Measurements from ENCODE around the gene KDELR1. TPM values are rescaled to one million over a fixed set of nuclear protein-coding genes. Genes with fewer than 3 reads are reported as not detected.

The KDELR1 gene
- total and polyA plus RNA-seq, 2 donors (not counting 3 experiments of a cell fraction or from before 2014, with no cell fraction given) = 199 to 224 TPM

DNA sequence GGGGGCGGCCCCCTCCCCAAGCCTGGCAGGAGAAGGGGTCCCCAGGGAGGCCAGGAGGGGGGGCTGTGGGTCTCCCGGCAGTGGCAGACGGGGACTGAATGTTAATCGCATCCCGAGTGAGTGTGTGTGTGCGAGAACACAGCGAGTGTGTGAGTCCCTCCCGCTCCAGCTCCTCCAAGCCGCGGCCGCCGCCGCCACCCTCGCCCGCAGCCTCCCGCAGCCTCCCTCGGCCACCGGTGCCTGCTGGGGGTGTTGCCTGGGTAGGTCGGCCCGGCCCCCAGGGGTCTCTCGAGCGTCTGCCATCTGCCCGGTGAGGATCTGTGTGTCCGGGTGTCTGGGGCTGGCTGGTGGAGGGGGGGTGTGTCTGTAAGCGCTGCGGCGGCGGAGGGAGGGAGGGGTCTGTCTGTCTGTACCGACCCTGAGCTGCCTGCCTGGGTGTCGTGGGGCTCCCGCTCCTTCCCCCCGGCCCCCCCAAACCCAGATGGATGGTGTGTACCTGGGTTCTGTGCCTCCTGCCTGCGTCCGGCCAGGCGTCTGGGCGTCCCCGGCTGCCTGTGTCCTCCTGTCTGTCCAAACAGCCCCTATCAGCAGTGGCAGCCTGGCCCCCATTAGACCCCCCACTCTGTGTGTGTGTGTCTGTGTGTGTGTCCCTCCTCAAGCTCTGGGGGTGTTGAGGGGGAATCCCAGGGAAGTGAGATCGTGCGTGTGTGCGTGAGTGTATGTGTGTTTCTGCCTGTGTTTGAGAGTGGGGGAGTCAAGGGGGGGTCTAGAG, 2.4 kb upstream of the KDELR1 start, which contains the start of gene GRIN2D:
Gene GRIN2D (plus strand): TSS at position 110 of the 772 bp plus-strand sequence. CDS start 4,725 bp downstream, outside the sequence.
- intact Hi-C loops (cut with micrococcal nuclease) (no loop called here), dilution Hi-C loops (cut with MboI; ENCODE audit: extremely low pct_ligation_motif_present, low sequenced_read_pairs) (no loop called here)
- H3K27ac ChIP-seq (ENCODE audit: insufficient read depth, low read depth, low read length) = no peak within 1 kb of the TSS
- CTCF ChIA-PET = interaction anchor here (0.6 to 2.2 kb wide), 4 partner anchors 51 to 195 kb away, joined by 3 to 9 read pairs (median 8); no protein-coding TSS in a partner anchor
- H3K36me3 ChIP-seq (ENCODE audit: control insufficient read depth in 2 of 2, extremely low read depth in 1 of 2, insufficient read depth in 2 of 2, low read length in 2 of 2) = peaks cover 3 to 5% of the 10 kb centered on the region in 2 experiments
- DNase-seq (ENCODE audit: low read depth, low spot score) (peak; percentile 26), FAIRE-seq (no peak)
- H3K9me1 ChIP-seq (replicated peaks; ENCODE audit: control insufficient read depth, extremely low read depth, insufficient read depth, low read length) = no peaks in the 10 kb centered on the region
- peak within 1 kb of the TSS; percentile 24 for H2AFZ ChIP-seq (ENCODE audit: low read depth, low read length)
- peak within 1 kb of the TSS; percentile 13 for H3K4me2 ChIP-seq (ENCODE audit: insufficient read depth, low read length)
- POLR2A ChIA-PET = no interaction called here
- no TSS peak for BruUV-seq (replicated peaks)
- no peaks in the 10 kb centered on the region for H3K9me3 ChIP-seq (replicated peaks; ENCODE audit: control insufficient read depth, insufficient read depth, low read length)
- peak within 1 kb of the TSS in 1 of 3 experiments; percentile 1 for H3K4me3 ChIP-seq (replicated peaks in 1 of 3; ENCODE audit: insufficient read depth in 1 of 3, low read depth in 1 of 3, low read length in 3 of 3)
- H3K4me1 ChIP-seq (ENCODE audit: control insufficient read depth, extremely low read depth, insufficient read depth, low read length) = peaks cover 10% of the 10 kb centered on the region
- no peak within 1 kb of the TSS for H3K9ac ChIP-seq (replicated peaks; ENCODE audit: extremely low read depth, insufficient read depth, low read length)
- no peaks in the 10 kb centered on the region for H4K20me1 ChIP-seq (replicated peaks; ENCODE audit: control insufficient read depth, extremely low read depth, insufficient read depth, low read length)
- peaks cover 20% of the 10 kb centered on the region for H3K79me2 ChIP-seq (ENCODE audit: control insufficient read depth, insufficient read depth, low read length)
- TF ChIP-seq GATA2 (IDR thresholded peaks at IDR 0.05; ENCODE audit: insufficient read depth, insufficient read length, low read depth, low read length) (no peak), MYC (IDR thresholded peaks at IDR 0.05; ENCODE audit: low read depth, low read length) (no peak), JUN (IDR thresholded peaks at IDR 0.05; ENCODE audit: borderline replicate concordance, insufficient read depth, insufficient read length, low read depth) (no peak), EZH2 (IDR thresholded peaks at IDR 0.05; ENCODE audit: borderline replicate concordance, low read depth, low read length, severe bottlenecking) (no peak), FOS (IDR thresholded peaks at IDR 0.05; ENCODE audit: borderline replicate concordance, insufficient read depth, low read length) (no peak), POLR2AphosphoS5 (IDR thresholded peaks at IDR 0.05; ENCODE audit: insufficient read depth, low read depth, low read length) (no peak), POLR2A (IDR thresholded peaks at IDR 0.05; ENCODE audit: low read depth, low read length) (no peak)
- TF ChIP-seq, protein P1, sequence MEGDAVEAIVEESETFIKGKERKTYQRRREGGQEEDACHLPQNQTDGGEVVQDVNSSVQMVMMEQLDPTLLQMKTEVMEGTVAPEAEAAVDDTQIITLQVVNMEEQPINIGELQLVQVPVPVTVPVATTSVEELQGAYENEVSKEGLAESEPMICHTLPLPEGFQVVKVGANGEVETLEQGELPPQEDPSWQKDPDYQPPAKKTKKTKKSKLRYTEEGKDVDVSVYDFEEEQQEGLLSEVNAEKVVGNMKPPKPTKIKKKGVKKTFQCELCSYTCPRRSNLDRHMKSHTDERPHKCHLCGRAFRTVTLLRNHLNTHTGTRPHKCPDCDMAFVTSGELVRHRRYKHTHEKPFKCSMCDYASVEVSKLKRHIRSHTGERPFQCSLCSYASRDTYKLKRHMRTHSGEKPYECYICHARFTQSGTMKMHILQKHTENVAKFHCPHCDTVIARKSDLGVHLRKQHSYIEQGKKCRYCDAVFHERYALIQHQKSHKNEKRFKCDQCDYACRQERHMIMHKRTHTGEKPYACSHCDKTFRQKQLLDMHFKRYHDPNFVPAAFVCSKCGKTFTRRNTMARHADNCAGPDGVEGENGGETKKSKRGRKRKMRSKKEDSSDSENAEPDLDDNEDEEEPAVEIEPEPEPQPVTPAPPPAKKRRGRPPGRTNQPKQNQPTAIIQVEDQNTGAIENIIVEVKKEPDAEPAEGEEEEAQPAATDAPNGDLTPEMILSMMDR (IDR thresholded peaks at IDR 0.05; ENCODE audit: extremely low read depth in 1 of 2, insufficient read depth in 1 of 2, low read depth in 1 of 2, low read length in 2 of 2) = no peak
- TF ChIP-seq, protein P2, sequence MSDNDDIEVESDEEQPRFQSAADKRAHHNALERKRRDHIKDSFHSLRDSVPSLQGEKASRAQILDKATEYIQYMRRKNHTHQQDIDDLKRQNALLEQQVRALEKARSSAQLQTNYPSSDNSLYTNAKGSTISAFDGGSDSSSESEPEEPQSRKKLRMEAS (IDR thresholded peaks at IDR 0.05; ENCODE audit: insufficient read depth, insufficient read length) = no peak
- peaks cover 21 to 33% of the 10 kb centered on the region in 2 experiments for H3K27me3 ChIP-seq (ENCODE audit: control insufficient read depth in 2 of 2, insufficient read depth in 2 of 2, low read length in 2 of 2)
